ENCODE measurements around the gene MTG2. TPM values are rescaled to one million over a fixed set of nuclear protein-coding genes. Genes with fewer than 3 reads are reported as not detected.

Gene MTG2
- total and polyA plus RNA-seq, 4 donors = 18.3 to 35.5 (median 28.5) TPM

DNA sequence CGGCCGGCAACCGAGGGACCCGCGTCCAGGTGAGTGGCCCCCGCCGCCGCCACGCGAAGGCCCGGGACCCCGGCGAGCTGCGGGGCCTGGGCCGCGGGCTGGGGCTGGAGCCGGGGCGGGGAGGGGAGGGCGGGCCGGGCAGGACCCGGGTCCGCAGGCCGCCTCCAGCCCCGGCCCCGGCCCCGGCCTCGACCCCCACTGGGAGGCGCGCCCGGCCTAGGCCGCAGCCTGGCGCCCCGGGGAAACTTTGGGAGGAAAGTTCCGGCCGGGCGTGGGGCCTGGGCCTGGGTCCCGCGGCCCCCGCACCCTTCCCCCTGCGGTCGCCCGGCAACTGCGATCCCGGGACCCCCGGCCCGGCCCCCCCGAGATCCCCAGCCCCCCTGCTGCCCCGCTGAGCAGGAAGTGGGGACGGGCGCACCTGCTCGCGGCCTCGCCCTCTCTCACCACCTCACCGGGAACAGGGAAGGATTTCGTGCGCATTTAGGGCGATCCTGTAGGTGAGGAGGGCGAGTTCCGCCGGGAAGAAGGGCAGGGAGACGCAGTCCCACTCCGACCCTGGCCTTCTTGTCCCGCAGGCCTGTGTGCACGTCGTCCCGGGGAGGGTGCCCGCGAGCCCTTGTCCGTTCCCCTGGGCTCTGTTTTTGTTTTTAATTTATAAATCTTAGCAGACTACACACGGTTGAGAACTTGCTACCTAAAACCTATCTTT is 55.9 kb downstream of the MTG2 start:
- ATAC-seq (ENCODE audit: insufficient read depth, low FRiP score) (no peak), DNase-seq (peak in 1 of 3 donors; percentile 12)
- H3K27me3 ChIP-seq (ENCODE audit: control insufficient read depth in 3 of 3, insufficient read depth in 3 of 3, low read length in 2 of 3) = no peaks in the 10 kb centered on the region
- peaks cover 0 to 2% (median 0%) of the 10 kb centered on the region in 4 donors for H3K9me3 ChIP-seq (ENCODE audit: control insufficient read depth in 4 of 4, insufficient read depth in 3 of 4, low read length in 3 of 4)
- 1% methylated on average over 45 to 70 of the region's 70 CpGs for WGBS, 2 donors
- H3K27ac ChIP-seq (ENCODE audit: low read depth in 1 of 2, low read length in 1 of 2) = peak overlapping the region; percentile 75 to 87
- H3K36me3 ChIP-seq (ENCODE audit: control insufficient read depth in 4 of 4, insufficient read depth in 4 of 4, low read length in 4 of 4) = peaks cover 0 to 7% (median 4%) of the 10 kb centered on the region in 4 donors
- TF ChIP-seq, protein P1, sequence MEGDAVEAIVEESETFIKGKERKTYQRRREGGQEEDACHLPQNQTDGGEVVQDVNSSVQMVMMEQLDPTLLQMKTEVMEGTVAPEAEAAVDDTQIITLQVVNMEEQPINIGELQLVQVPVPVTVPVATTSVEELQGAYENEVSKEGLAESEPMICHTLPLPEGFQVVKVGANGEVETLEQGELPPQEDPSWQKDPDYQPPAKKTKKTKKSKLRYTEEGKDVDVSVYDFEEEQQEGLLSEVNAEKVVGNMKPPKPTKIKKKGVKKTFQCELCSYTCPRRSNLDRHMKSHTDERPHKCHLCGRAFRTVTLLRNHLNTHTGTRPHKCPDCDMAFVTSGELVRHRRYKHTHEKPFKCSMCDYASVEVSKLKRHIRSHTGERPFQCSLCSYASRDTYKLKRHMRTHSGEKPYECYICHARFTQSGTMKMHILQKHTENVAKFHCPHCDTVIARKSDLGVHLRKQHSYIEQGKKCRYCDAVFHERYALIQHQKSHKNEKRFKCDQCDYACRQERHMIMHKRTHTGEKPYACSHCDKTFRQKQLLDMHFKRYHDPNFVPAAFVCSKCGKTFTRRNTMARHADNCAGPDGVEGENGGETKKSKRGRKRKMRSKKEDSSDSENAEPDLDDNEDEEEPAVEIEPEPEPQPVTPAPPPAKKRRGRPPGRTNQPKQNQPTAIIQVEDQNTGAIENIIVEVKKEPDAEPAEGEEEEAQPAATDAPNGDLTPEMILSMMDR (IDR thresholded peaks at IDR 0.05; ENCODE audit: control extremely low read depth, extremely low read depth) = no peak
- H3K4me3 ChIP-seq = peak overlapping the region; percentile 65
- peaks cover 3 to 21% (median 13%) of the 10 kb centered on the region in 5 donors for H3K4me1 ChIP-seq (ENCODE audit: control insufficient read depth in 5 of 5, insufficient read depth in 5 of 5, low read length in 5 of 5)
- H3K9ac ChIP-seq (ENCODE audit: insufficient read depth in 1 of 2, low read length in 2 of 2) = peak overlapping the region; percentile 55 to 62

DNA sequence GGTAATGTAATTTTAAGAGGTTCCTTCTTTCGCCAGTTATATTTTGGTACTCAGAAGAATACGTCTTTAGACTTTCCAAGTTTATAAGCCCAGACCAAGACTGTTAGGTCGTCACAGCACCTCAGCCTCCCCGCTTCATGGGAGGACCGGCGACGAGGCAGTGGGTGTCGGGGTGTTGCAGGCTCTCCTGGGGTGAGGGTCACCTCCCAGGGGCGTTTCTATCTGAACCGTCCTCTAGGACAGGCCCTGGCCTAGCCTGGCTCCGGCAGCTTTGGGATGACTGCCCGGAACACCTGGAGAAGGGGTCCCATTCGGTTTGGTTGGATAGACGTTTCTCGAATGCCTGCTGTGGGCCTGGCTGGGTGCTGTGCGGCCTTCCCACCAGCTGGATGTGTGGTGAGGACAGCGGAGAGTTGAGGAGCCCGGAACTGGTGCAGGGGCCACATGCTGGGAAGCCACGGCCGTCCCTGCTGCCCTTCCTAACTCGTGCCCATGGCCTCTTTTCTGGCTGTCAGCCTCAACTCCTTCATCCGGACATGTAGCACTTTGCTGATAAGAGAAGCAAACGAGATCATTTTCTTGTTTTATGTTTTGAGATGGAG is 56.6 kb downstream of the MTG2 start:
- H3K36me3 ChIP-seq (ENCODE audit: control insufficient read depth in 4 of 4, insufficient read depth in 4 of 4, low read length in 4 of 4) = peaks cover 0 to 7% (median 4%) of the 10 kb centered on the region in 4 donors
- ATAC-seq (ENCODE audit: insufficient read depth, low FRiP score) (no peak), DNase-seq (no peak)
- TF ChIP-seq, protein P1 (IDR thresholded peaks at IDR 0.05; ENCODE audit: control extremely low read depth, extremely low read depth) = no peak
- 44 to 66% methylated on average over 23 of the region's 23 CpGs for WGBS, 2 donors
- H3K4me3 ChIP-seq = peak overlapping the region; percentile 14
- H3K27me3 ChIP-seq (ENCODE audit: control insufficient read depth in 3 of 3, insufficient read depth in 3 of 3, low read length in 2 of 3) = no peaks in the 10 kb centered on the region
- peaks cover 3 to 21% (median 13%) of the 10 kb centered on the region in 5 donors for H3K4me1 ChIP-seq (ENCODE audit: control insufficient read depth in 5 of 5, insufficient read depth in 5 of 5, low read length in 5 of 5)
- H3K9me3 ChIP-seq (ENCODE audit: control insufficient read depth in 4 of 4, insufficient read depth in 3 of 4, low read length in 3 of 4) = no peaks in the 10 kb centered on the region
- H3K27ac ChIP-seq (ENCODE audit: low read depth in 1 of 2, low read length in 1 of 2) = peak overlapping the region; percentile 57 to 75
- peak overlapping the region; percentile 55 to 62 for H3K9ac ChIP-seq (ENCODE audit: insufficient read depth in 1 of 2, low read length in 2 of 2)

DNA sequence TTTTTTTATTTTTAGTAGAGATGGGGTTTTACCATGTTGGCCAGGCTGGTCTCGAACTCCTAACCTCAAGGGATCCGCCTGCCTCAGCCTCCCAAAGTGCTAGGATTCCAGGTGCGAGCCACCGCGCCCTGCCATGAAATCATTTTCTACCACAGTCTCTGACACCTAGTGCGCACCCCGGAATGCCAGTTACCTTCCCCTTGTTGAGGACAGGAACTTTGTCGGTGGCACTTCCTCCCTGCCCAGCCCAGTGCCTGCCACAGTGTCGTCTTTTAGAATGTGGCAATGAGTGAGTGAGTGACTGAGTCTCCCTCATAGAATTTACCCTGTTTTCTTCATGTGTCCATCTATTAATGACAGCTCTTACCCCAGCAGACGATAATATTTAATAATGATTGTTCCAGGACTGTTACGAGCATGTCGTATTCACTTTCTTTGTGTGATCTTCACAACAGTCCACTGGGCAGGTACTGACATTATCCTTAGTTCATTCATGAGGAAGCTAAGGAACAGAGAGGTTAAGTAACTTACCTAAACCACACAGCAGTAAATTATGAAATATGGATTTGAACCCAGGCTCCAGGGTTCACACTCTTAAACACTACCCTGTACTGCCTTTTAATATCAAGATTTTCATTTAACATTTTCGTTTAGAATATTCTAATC is 57.3 kb downstream of the MTG2 start:
- WGBS, 2 donors = 59 to 80% methylated on average over 13 of the region's 13 CpGs
- TF ChIP-seq, protein P1 (IDR thresholded peaks at IDR 0.05; ENCODE audit: control extremely low read depth, extremely low read depth) = no peak
- H3K36me3 ChIP-seq (ENCODE audit: control insufficient read depth in 4 of 4, insufficient read depth in 4 of 4, low read length in 4 of 4) = peaks cover 0 to 11% (median 4%) of the 10 kb centered on the region in 4 donors
- no peak for DNase-seq
- ATAC-seq (ENCODE audit: insufficient read depth, low FRiP score) = no peak
- peaks cover 3 to 21% (median 13%) of the 10 kb centered on the region in 5 donors for H3K4me1 ChIP-seq (ENCODE audit: control insufficient read depth in 5 of 5, insufficient read depth in 5 of 5, low read length in 5 of 5)
- no peak overlapping the region for H3K4me3 ChIP-seq
- peak overlapping the region in 1 of 2 donors; percentile 57 for H3K27ac ChIP-seq (ENCODE audit: low read depth in 1 of 2, low read length in 1 of 2)
- no peaks in the 10 kb centered on the region for H3K9me3 ChIP-seq (ENCODE audit: control insufficient read depth in 4 of 4, insufficient read depth in 3 of 4, low read length in 3 of 4)
- H3K27me3 ChIP-seq (ENCODE audit: control insufficient read depth in 3 of 3, insufficient read depth in 3 of 3, low read length in 2 of 3) = no peaks in the 10 kb centered on the region
- no peak overlapping the region for H3K9ac ChIP-seq (ENCODE audit: insufficient read depth in 1 of 2, low read length in 2 of 2)

Measured in lung (tissue), 12 donors.